Chondrocyte (in vitro differentiated cells): ENCODE measurements around the gene CCDC116. TPM values are rescaled to one million over a fixed set of nuclear protein-coding genes. Genes with fewer than 3 reads are reported as not detected.

Experiments used
- DNase-seq: peaks from one replicate; pipeline ENCODE4 v3.0.0; 2021; ENCODE audit warnings: mixed read lengths, low spot score
- H3K27ac Mint-ChIP-seq: one replicate; pipeline ENCODE4 v1.8.0; 2021; ENCODE audit warnings: mild to moderate bottlenecking, moderate library complexity, mixed read lengths; ENCODE audit not compliant: unreplicated experiment
- H3K27me3 Mint-ChIP-seq: 2 replicates; pipeline ENCODE4 v1.8.0; 2021; ENCODE audit warnings: low read depth, mixed read lengths
- H3K36me3 Mint-ChIP-seq: 2 replicates; pipeline ENCODE4 v1.8.0; 2021; ENCODE audit warnings: low read depth, mixed read lengths
- H3K4me1 Mint-ChIP-seq: 2 replicates; pipeline ENCODE4 v1.8.0; 2021; ENCODE audit warnings: low read depth, mild to moderate bottlenecking, mixed read lengths
- H3K4me3 Mint-ChIP-seq: one replicate; pipeline ENCODE4 v1.8.0; 2021; ENCODE audit warnings: mild to moderate bottlenecking, moderate library complexity, mixed read lengths; ENCODE audit not compliant: unreplicated experiment
- H3K9me3 Mint-ChIP-seq: 2 replicates; pipeline ENCODE4 v1.8.0; 2021; ENCODE audit warnings: low read depth, mixed read lengths
- total RNA-seq: library from RNA; stranded (reverse); gene quantifications from 3 replicates; pipeline ENCODE4 v1.2.1, GENCODE V29; 2021
- TF ChIP-seq, protein P1 (sequence below): fragments of 200-600 bp; sonication (generic); IDR thresholded peaks from 2 replicates; pipeline ENCODE4 v1.5.0; 2021; ENCODE audit warnings: antibody characterized with exemption, mild to moderate bottlenecking, moderate library complexity

Gene CCDC116
- total RNA-seq, 1 donor from 2014 or later: 0.47 TPM

DNA sequence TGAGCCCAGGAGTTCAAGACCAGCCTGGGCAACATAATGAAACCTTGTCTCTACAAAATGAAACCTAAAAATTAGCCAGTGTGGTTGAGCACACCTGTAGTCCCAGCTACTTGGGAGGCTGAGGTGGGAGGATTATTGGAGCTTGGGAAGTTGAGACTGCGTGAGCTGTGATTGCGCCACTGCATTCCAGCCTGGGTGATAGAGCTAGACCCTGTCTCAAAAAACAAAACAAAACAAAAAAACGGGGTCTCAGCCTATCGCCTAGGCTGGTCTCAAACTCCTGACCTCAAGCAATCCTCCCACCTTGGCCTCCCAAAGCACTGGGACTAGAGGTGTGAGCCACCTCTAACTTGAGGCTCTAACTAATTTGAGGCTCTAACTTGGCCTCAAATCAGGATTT lies 46.8 kb downstream of the CCDC116 start:
- Mint-ChIP-seq H3K9me3 (no peaks in the 10 kb centered on the region), H3K27ac (no peak overlapping the region), H3K36me3 (peaks cover 11% of the 10 kb centered on the region), H3K4me1 (no peaks in the 10 kb centered on the region), H3K27me3 (no peaks in the 10 kb centered on the region), H3K4me3 (no peak overlapping the region)
- TF ChIP-seq, protein P1, sequence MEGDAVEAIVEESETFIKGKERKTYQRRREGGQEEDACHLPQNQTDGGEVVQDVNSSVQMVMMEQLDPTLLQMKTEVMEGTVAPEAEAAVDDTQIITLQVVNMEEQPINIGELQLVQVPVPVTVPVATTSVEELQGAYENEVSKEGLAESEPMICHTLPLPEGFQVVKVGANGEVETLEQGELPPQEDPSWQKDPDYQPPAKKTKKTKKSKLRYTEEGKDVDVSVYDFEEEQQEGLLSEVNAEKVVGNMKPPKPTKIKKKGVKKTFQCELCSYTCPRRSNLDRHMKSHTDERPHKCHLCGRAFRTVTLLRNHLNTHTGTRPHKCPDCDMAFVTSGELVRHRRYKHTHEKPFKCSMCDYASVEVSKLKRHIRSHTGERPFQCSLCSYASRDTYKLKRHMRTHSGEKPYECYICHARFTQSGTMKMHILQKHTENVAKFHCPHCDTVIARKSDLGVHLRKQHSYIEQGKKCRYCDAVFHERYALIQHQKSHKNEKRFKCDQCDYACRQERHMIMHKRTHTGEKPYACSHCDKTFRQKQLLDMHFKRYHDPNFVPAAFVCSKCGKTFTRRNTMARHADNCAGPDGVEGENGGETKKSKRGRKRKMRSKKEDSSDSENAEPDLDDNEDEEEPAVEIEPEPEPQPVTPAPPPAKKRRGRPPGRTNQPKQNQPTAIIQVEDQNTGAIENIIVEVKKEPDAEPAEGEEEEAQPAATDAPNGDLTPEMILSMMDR: no peak
- no peak for DNase-seq

DNA sequence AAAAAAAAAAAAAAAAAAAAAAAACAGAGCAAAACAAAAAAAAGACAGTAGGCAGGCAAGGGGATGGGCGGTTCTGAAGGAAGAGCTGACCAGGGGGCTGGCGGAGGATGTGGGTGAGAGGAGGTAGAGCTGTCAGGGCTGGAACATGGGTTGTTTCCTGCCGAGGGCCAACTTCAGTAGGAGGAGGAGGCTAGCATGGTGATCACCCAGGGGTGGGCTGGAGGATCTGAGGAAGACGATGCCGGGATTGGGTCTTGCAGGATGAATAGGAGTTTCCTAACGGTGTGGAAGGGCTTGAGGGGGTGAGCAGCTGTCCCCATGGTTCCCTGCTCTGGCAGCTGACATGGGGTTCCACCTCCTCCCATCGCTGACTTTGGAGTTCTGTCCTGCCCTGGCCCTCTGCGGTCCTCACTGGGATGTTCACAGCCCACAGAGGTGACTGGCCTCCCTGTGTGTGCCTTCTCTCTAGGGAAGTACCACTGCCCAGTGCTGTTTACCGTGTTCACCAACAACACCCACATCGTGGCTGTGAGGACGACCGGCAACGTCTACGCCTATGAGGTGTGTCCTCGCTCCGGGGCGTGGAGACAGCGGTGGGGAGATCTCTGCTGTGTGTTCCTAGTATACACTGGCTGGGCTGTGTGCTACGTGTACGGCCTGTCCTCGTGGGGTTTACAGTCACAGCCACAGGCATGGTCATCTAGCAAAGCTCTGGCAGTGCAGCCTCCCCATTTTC lies 48.4 kb downstream of the CCDC116 start:
- no peaks in the 10 kb centered on the region for H3K27me3 Mint-ChIP-seq
- TF ChIP-seq, protein P1: no peak
- no peak for DNase-seq

DNA sequence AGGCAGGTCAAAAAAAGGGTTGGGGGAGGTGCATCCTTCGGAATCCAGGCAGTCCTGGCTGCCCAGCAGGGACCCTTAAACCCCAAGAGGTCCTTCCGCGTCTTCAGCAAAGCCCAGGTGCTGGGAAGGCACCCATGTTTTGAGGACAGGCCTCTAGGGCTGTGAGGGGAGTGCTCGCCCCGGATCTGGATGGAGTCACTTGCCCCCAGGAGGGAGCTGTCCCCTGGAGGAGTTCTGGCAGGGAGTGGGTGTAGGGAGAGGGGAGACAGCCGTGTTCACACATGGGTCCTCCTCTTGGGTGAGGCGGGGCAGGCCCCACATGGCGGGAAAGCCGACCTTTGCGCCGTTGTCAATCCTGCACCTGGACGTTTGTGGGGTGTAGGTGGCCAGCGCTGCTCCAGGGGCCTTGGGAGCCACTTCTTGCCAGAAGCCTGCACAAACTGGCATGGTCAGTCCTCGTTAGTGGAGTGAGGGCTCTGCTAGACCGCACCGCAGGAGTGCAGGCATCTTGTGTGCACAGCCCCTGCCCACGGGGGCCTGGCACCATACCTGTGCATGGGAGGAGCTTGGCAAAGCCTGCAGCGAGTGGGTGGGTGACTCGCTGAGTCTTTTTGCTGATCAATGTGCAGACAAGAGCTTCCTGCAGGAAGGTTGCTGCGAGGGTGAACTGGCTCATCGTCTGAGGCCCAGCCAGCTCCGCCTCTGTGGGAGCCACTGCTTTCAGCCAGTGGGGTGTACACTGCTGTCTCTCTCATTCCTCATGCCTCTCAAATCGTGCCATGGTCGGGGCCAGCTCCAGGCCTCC lies 49.2 kb downstream of the CCDC116 start:
- DNase-seq: no peak
- Mint-ChIP-seq H3K4me3 (no peak overlapping the region), H3K4me1 (no peaks in the 10 kb centered on the region), H3K27ac (no peak overlapping the region), H3K27me3 (no peaks in the 10 kb centered on the region), H3K36me3 (peaks cover 4% of the 10 kb centered on the region), H3K9me3 (no peaks in the 10 kb centered on the region)
- TF ChIP-seq, protein P1: no peak

More for the DNA sequence above, 48.4 kb downstream of the CCDC116 start:
- Mint-ChIP-seq H3K9me3 (no peaks in the 10 kb centered on the region), H3K27ac (no peak overlapping the region), H3K4me3 (no peak overlapping the region), H3K4me1 (no peaks in the 10 kb centered on the region), H3K36me3 (peaks cover 4% of the 10 kb centered on the region)

DNA sequence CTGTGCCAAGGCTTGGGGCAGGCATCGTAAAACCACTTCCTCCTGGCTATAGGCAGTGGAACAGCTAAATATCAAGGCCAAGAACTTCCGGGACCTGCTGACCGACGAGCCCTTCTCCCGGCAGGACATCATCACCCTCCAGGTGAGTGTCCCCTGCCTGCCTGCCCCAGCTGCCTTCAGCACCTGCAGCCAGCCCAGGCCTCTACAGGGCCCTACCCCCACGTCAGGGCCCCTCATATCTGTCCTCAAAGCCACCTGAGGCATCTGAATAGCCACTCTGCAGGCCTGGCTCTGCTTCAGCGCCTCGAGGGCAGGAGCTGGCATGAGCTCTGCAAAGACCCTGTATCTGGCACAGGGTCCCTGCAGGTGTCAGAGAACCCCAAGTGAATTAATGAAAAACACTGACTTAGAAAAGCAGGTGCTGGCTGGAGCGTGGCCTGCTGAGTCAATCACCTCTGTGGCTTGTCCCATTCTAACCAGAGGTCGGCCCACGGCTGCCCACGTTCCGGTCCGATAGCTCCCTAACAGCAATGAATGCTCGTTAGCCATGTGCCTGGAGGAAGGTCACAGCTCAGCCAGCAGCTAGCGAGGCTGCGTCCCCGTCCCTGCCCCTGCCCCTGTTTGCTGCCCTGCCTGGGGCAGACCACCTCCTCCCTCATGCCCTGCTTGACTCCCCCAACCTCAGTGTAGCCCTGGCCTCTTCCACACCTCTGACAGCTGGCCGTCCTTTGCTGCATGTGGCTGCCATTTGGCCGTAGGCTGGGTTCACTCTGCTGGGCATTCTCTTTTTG lies 50.0 kb downstream of the CCDC116 start:
- TF ChIP-seq, protein P1: no peak
- H3K4me1 Mint-ChIP-seq: no peaks in the 10 kb centered on the region
- no peaks in the 10 kb centered on the region for H3K27me3 Mint-ChIP-seq
- no peak overlapping the region for H3K4me3 Mint-ChIP-seq
- DNase-seq: no peak
- H3K9me3 Mint-ChIP-seq: no peaks in the 10 kb centered on the region
- peaks cover 4% of the 10 kb centered on the region for H3K36me3 Mint-ChIP-seq
- no peak overlapping the region for H3K27ac Mint-ChIP-seq

DNA sequence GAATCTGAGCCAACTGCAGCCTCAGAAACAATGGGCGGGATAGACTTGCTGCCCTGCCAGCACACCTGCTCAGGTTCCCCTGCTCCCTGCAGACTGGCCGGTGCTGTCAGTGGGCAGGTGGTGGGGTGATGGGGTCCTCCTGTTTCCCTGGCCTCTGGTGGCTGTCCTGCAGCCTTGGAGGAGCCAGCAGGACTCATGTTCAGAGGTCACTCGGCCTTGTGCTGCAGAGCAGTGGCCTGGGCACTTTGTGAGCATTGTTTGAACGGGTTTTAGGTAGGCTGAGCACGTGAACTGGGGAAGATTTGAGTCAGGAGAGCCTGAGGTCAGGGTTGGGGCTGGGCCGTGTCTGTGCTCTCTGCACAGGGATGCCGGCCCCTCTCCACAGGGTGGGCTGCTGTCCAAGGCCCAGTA lies 50.8 kb downstream of the CCDC116 start:
- TF ChIP-seq, protein P1: no peak
- Mint-ChIP-seq H3K4me3 (no peak overlapping the region), H3K4me1 (no peaks in the 10 kb centered on the region), H3K27ac (no peak overlapping the region), H3K9me3 (no peaks in the 10 kb centered on the region), H3K27me3 (no peaks in the 10 kb centered on the region), H3K36me3 (peaks cover 4% of the 10 kb centered on the region)
- no peak for DNase-seq
